ENCODE data around the gene OXNAD1.

DNA sequence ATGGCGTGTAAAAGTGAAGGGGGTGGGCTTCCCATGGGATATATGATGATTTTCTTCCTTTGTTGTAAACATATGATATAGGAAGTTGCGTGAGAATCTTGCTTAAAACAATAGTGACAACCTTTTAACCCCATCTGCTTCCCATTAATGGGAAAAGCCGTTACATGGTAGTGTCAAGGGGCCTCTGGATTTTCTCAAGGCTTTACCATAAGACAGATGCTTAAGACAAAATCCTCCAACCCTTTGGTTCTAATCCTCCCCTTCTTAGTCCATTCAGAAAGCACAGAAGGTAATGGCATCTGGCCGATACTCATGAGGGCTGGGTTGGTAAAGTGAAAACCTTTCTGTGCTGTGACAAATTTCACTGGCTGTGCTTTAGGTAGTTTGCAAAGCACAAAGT lies 25.2 kb upstream of the OXNAD1 start:
- TF ChIP-seq EZH2phosphoT487 (IDR thresholded peaks at IDR 0.05; ENCODE audit: borderline replicate concordance, low read depth, low read length) (no peak), CTCF (conservative IDR thresholded peaks at IDR 0.05; ENCODE audit: low read length) (no peak)

Measured in OCI-LY7 (cell line).